ENCODE results near the gene FRMD4A. TPM values are rescaled to one million over a fixed set of nuclear protein-coding genes. Genes with fewer than 3 reads are reported as not detected.
A peak's percentile ranks its signal among the peaks of the same experiment; 100 is the strongest.

FRMD4A gene
- total RNA-seq, 1 donor from 2014 or later: 236 TPM

DNA sequence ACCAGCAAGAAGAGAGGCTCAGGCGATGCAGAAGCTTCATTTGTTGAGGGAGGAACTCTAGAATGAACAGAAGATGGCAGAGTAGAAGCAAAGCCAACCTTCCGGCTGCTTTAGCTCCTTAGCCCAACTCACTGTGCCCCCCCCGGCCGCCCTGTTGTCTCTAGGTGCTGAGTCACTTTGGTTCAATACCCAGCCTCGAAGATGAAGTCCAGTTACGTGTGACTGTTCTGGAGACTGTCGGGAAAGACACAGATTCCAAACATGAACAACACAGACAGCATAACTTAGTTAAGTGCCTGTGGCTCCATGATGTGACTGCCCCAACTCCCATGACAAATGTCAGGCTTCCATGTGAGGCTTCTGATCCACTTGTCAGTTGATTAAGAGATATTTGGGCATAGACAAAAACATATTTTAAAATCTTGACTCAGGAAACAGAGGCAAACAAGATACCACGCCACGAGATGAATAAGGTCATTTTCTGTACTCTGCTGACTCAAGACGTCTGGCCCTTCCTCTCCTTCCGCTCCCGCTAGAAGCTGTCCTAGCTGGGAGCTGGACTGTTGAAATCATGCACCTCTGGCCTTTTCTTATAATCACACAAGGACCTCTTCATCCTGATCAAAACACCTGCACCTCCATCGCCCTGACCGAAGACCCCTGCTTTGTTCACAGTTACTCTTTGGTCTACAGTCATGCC is 199.3 kb downstream of the FRMD4A start:
- DNase-seq (ENCODE audit: extremely low spot score, unreplicated experiment): peak; percentile 36
- Mint-ChIP-seq H3K4me3 (ENCODE audit: unreplicated experiment) (no peak overlapping the region), H3K9me3 (ENCODE audit: unreplicated experiment) (peaks cover 8% of the 10 kb centered on the region), H3K27ac (ENCODE audit: unreplicated experiment) (no peak overlapping the region), H3K36me3 (ENCODE audit: unreplicated experiment) (peaks cover 50% of the 10 kb centered on the region), H3K27me3 (ENCODE audit: unreplicated experiment) (no peaks in the 10 kb centered on the region), H3K4me1 (ENCODE audit: unreplicated experiment) (peaks cover 18% of the 10 kb centered on the region)
- TF ChIP-seq, protein P1, sequence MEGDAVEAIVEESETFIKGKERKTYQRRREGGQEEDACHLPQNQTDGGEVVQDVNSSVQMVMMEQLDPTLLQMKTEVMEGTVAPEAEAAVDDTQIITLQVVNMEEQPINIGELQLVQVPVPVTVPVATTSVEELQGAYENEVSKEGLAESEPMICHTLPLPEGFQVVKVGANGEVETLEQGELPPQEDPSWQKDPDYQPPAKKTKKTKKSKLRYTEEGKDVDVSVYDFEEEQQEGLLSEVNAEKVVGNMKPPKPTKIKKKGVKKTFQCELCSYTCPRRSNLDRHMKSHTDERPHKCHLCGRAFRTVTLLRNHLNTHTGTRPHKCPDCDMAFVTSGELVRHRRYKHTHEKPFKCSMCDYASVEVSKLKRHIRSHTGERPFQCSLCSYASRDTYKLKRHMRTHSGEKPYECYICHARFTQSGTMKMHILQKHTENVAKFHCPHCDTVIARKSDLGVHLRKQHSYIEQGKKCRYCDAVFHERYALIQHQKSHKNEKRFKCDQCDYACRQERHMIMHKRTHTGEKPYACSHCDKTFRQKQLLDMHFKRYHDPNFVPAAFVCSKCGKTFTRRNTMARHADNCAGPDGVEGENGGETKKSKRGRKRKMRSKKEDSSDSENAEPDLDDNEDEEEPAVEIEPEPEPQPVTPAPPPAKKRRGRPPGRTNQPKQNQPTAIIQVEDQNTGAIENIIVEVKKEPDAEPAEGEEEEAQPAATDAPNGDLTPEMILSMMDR (IDR thresholded peaks at IDR 0.05): no peak

DNA sequence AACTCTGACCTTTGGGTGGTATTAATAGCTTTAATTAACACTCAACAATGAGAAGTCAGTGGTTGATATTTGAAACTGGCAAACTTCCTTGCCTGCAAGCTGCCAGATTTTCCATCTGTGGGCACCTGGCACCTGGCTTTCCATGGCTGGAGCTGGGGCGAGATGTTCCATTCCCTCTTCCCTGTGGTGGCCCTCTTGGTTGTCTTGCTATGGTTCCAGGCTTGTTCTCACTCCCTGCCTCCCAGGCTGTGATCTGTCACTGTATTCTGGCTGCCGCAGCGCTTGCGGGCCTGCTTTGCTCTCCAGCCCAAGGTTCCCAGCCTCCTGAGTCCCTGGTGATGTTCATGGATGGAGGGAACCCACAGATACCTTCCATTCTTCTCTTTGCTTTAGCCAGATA is 201.0 kb downstream of the FRMD4A start:
- Mint-ChIP-seq H3K27ac (ENCODE audit: unreplicated experiment) (no peak overlapping the region), H3K36me3 (ENCODE audit: unreplicated experiment) (peaks cover 53% of the 10 kb centered on the region), H3K4me3 (ENCODE audit: unreplicated experiment) (no peak overlapping the region), H3K27me3 (ENCODE audit: unreplicated experiment) (no peaks in the 10 kb centered on the region), H3K9me3 (ENCODE audit: unreplicated experiment) (peaks cover 14% of the 10 kb centered on the region), H3K4me1 (ENCODE audit: unreplicated experiment) (peaks cover 31% of the 10 kb centered on the region)
- TF ChIP-seq, protein P1 (IDR thresholded peaks at IDR 0.05): no peak
- peak; percentile 59 for DNase-seq (ENCODE audit: extremely low spot score, unreplicated experiment)

GRCh38 chr10:14128519-14128918 is 202.2 kb downstream of the FRMD4A start:
- no peak for DNase-seq (ENCODE audit: extremely low spot score, unreplicated experiment)
- Mint-ChIP-seq H3K36me3 (ENCODE audit: unreplicated experiment) (peaks cover 44% of the 10 kb centered on the region), H3K4me1 (ENCODE audit: unreplicated experiment) (peaks cover 33% of the 10 kb centered on the region), H3K27me3 (ENCODE audit: unreplicated experiment) (no peaks in the 10 kb centered on the region), H3K9me3 (ENCODE audit: unreplicated experiment) (peaks cover 14% of the 10 kb centered on the region), H3K4me3 (ENCODE audit: unreplicated experiment) (no peak overlapping the region), H3K27ac (ENCODE audit: unreplicated experiment) (no peak overlapping the region)
- TF ChIP-seq, protein P1 (IDR thresholded peaks at IDR 0.05): no peak

GRCh38 chr10:14126697-14127440 is 203.9 kb downstream of the FRMD4A start:
- Mint-ChIP-seq H3K4me1 (ENCODE audit: unreplicated experiment) (peaks cover 33% of the 10 kb centered on the region), H3K27ac (ENCODE audit: unreplicated experiment) (peak overlapping the region; percentile 38), H3K36me3 (ENCODE audit: unreplicated experiment) (peaks cover 32% of the 10 kb centered on the region), H3K4me3 (ENCODE audit: unreplicated experiment) (no peak overlapping the region), H3K27me3 (ENCODE audit: unreplicated experiment) (no peaks in the 10 kb centered on the region), H3K9me3 (ENCODE audit: unreplicated experiment) (peaks cover 14% of the 10 kb centered on the region)
- TF ChIP-seq, protein P1 (IDR thresholded peaks at IDR 0.05): no peak
- DNase-seq (ENCODE audit: extremely low spot score, unreplicated experiment): no peak

DNA sequence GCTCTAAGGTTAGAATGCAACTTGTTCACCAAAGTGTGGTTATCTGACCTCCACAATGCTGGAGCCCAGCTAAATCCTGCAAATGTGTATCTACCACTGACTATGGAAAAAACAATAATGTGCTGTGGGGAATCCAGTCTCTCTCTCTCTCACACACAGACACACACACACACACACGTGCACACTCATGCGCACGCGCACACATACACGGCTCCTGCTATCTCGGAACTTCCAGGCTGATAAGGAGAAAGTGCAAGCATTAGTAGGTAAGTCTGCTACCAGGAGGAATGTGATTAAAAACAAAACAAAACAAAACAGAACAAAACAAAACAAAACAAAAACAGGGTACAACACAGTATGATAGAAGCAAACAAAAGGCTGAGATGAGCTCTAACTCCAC is 205.2 kb downstream of the FRMD4A start:
- Mint-ChIP-seq H3K9me3 (ENCODE audit: unreplicated experiment) (peaks cover 14% of the 10 kb centered on the region), H3K4me1 (ENCODE audit: unreplicated experiment) (peaks cover 29% of the 10 kb centered on the region), H3K36me3 (ENCODE audit: unreplicated experiment) (peaks cover 32% of the 10 kb centered on the region), H3K4me3 (ENCODE audit: unreplicated experiment) (no peak overlapping the region), H3K27ac (ENCODE audit: unreplicated experiment) (peak overlapping the region; percentile 35), H3K27me3 (ENCODE audit: unreplicated experiment) (no peaks in the 10 kb centered on the region)
- TF ChIP-seq, protein P1 (IDR thresholded peaks at IDR 0.05): no peak
- DNase-seq (ENCODE audit: extremely low spot score, unreplicated experiment): no peak

Data from osteocyte (in vitro differentiated cells).